Mesothelial cell of epicardium (in vitro differentiated cells): Measurements from ENCODE around the gene CENPP. TPM values are rescaled to one million over a fixed set of nuclear protein-coding genes. Genes with fewer than 3 reads are reported as not detected.

ENCODE experiments used
- DNase-seq, 2 experiments: peaks; one replicate each; pipeline ENCODE4 v3.0.0; 2021; ENCODE audit warnings: low spot score in 2 of 2; ENCODE audit not compliant: unreplicated experiment in 2 of 2
- H3K27ac Mint-ChIP-seq: 2 replicates; pipeline ENCODE4 v1.8.0; 2021; ENCODE audit warnings: mixed read lengths
- H3K27me3 Mint-ChIP-seq: 2 replicates; pipeline ENCODE4 v1.8.0; 2021; ENCODE audit warnings: low read depth, mixed read lengths
- H3K36me3 Mint-ChIP-seq: 2 replicates; pipeline ENCODE4 v1.8.0; 2021; ENCODE audit warnings: mixed read lengths
- H3K4me1 Mint-ChIP-seq: 2 replicates; pipeline ENCODE4 v1.8.0; 2021; ENCODE audit warnings: mixed read lengths
- H3K4me3 Mint-ChIP-seq: 2 replicates; pipeline ENCODE4 v1.8.0; 2021; ENCODE audit warnings: mild to moderate bottlenecking, moderate library complexity, mixed read lengths
- H3K9me3 Mint-ChIP-seq: 2 replicates; pipeline ENCODE4 v1.8.0; 2021; ENCODE audit warnings: mixed read lengths
- total RNA-seq: library from RNA; stranded (reverse); gene quantifications from 3 replicates; pipeline ENCODE4 v1.2.1, GENCODE V29; 2021
- TF ChIP-seq, protein P1 (sequence below): fragments of 200-600 bp; sonication (generic); IDR thresholded peaks from one replicate; pipeline ENCODE4 v1.5.0; 2021; ENCODE audit warnings: antibody characterized with exemption; ENCODE audit not compliant: unreplicated experiment

Gene CENPP
- total RNA-seq, 1 donor from 2014 or later, result 7.8 TPM

DNA sequence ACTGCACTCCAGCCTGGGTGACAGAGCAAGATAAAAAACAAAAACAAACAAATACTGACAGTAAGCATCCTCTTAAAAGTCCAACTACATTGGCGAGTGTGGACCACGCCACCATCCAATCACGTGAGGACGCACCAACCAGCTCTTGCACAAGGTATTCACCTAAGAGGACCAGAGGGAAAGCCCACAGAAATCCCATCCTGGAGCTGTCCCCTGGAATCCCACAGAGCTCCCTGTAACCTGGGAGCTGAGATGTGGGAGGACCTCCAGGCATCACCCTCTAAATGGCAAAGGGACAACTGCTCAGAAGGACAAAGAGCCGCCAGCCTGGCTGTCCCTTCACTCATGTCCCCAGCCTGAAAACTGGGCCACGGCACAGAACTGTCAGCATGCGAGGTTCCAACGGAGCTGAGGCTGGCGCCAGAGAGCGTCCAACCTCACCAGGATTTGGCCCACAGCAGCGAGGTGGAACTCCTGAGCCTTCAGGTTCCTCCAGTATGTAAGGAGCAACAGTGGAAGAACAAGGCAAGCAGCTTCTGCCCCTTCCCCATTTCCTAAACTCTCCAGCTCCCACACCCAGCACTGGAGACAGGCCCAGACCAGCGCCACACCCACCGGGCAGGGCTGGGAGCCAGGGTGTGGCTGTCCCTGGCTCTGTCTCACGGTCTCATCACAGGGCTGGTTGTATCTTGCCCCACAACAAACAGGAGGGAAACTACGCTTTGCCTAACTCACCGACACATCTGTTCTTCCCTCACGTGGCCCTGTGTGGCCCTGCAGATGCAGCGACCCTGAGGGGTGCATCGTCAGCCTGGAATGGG, 328.9 kb downstream of the CENPP start:
- TF ChIP-seq, protein P1, sequence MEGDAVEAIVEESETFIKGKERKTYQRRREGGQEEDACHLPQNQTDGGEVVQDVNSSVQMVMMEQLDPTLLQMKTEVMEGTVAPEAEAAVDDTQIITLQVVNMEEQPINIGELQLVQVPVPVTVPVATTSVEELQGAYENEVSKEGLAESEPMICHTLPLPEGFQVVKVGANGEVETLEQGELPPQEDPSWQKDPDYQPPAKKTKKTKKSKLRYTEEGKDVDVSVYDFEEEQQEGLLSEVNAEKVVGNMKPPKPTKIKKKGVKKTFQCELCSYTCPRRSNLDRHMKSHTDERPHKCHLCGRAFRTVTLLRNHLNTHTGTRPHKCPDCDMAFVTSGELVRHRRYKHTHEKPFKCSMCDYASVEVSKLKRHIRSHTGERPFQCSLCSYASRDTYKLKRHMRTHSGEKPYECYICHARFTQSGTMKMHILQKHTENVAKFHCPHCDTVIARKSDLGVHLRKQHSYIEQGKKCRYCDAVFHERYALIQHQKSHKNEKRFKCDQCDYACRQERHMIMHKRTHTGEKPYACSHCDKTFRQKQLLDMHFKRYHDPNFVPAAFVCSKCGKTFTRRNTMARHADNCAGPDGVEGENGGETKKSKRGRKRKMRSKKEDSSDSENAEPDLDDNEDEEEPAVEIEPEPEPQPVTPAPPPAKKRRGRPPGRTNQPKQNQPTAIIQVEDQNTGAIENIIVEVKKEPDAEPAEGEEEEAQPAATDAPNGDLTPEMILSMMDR, result no peak
- H3K4me3 Mint-ChIP-seq, result no peak overlapping the region
- H3K27ac Mint-ChIP-seq, result no peak overlapping the region
- H3K27me3 Mint-ChIP-seq, result no peaks in the 10 kb centered on the region
- H3K4me1 Mint-ChIP-seq, result peaks cover 7% of the 10 kb centered on the region
- H3K9me3 Mint-ChIP-seq, result no peaks in the 10 kb centered on the region
- peaks cover 19% of the 10 kb centered on the region for H3K36me3 Mint-ChIP-seq
- DNase-seq, result no peak

DNA sequence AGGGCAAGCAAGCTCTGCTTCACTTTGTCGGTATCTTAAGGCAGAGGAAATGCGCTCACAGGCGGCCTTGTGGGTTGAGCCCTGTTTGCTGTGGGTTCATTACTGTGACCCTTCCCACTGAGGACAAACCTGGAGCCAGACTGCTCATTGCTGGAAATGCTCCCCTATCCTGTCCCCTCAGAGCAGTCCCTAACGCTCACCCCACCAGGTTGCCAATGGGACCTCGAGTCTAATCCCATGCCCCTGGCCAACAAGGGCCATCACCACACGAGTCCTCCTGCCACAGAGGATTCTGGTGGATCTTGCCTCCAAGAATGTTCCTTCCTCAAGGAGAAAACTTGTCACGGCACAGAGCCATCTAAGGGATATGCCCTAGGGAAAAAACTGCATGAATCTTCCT, 329.6 kb downstream of the CENPP start:
- no peak overlapping the region for H3K27ac Mint-ChIP-seq
- no peaks in the 10 kb centered on the region for H3K27me3 Mint-ChIP-seq
- peaks cover 7% of the 10 kb centered on the region for H3K4me1 Mint-ChIP-seq
- H3K9me3 Mint-ChIP-seq, result no peaks in the 10 kb centered on the region
- no peak overlapping the region for H3K4me3 Mint-ChIP-seq
- peaks cover 16% of the 10 kb centered on the region for H3K36me3 Mint-ChIP-seq
- TF ChIP-seq, protein P1, result no peak
- no peak for DNase-seq

DNA sequence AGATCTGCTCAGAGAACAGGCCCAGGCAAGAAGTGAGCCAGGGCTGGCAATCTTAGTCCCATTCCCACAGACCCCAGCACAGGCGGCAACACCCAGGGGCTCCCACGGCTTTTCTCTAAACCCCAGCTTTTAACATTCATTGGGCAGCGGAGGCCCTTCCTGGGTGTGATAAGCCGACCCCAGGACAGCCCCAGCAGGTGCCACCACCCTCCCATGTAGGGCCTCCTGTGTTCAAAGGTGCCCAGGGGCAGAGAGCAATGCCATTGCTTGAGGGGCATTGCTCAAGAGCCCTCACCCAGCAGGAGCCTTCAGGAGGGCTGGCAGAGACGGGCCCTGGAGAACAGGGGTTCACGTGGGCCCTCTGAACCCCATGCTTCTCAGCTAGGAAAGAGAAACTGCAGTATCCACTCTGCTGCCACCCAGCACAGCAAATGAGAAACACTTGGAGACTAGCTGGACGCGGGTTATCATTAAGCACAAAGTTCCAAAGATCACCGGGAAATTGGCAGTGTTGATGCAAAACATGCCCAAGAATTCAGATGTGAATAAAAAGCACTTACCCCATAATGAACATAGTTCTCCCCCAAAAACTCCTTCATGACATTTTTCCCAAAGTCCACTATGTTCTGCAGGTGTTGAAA, 330.3 kb downstream of the CENPP start:
- Mint-ChIP-seq H3K27me3 (no peaks in the 10 kb centered on the region), H3K9me3 (no peaks in the 10 kb centered on the region), H3K27ac (no peak overlapping the region), H3K36me3 (peaks cover 11% of the 10 kb centered on the region), H3K4me1 (peaks cover 2% of the 10 kb centered on the region), H3K4me3 (no peak overlapping the region)
- TF ChIP-seq, protein P1, result no peak
- DNase-seq, result no peak

DNA sequence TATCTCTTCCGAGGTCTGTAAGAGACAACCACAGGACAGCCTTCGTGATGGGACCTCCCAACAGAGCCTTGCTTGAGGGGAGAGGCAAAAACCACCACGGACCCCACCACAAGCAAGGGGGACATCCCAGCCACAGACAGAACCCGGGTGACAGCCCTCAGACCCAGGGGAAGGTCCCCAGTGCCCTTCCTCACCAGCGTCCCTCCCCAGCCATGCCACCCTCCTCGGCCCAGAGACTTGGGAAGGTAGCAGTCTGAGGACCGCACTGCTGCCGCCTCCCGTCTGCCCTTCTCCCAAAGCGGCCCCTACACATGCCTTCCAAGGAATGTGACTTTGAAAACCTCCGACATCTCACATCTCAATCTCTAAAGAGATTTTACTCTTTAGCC, 330.8 kb downstream of the CENPP start:
- Mint-ChIP-seq H3K4me3 (no peak overlapping the region), H3K27me3 (no peaks in the 10 kb centered on the region), H3K4me1 (no peaks in the 10 kb centered on the region), H3K9me3 (no peaks in the 10 kb centered on the region), H3K27ac (no peak overlapping the region), H3K36me3 (peaks cover 11% of the 10 kb centered on the region)
- TF ChIP-seq, protein P1, result no peak
- DNase-seq, result no peak

DNA sequence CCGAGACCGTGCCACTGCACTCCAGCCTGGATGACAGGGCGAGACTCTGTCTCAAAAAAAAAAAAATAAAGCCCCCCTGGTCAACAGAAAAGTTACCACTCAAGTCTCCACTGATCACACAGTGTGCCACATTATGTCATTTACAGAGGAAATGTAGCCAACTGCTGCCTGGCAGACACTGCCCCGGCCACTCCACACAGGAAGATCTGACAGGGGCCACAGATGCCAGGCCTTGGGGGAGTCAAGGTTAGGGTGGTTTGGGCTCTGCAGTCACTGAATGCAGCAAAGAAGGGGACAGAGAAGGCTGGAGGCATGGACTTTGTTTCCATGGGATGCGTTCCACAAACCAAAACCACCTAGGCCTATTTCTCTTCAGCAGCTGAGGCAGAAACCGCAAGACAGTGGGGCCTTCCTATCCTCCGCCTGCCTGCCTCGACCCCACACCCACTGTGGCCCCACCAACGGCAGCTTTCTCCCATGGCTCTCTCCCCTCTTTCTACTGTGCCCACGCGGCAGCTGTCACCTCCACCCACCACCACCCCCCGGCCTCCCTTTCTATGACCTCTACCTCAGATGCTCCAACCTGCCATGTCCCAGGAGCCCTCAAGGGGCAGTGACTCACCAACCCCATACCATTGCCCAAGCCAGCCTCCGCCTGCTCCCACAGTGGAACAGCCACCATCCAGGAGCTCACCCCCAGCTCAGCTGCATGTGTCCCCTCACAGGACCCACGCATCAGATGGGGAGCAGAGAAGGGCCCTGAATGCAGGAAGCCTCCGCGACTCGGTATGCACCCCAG, 331.7 kb downstream of the CENPP start:
- no peak overlapping the region for H3K27ac Mint-ChIP-seq
- no peak overlapping the region for H3K4me3 Mint-ChIP-seq
- peaks cover 11% of the 10 kb centered on the region for H3K36me3 Mint-ChIP-seq
- TF ChIP-seq, protein P1, result no peak
- H3K4me1 Mint-ChIP-seq, result no peaks in the 10 kb centered on the region
- H3K9me3 Mint-ChIP-seq, result no peaks in the 10 kb centered on the region
- DNase-seq, result no peak
- H3K27me3 Mint-ChIP-seq, result no peaks in the 10 kb centered on the region
